HUDEP-2 (cell line): Measurements from ENCODE around the gene RBL2.

ENCODE experiments used
- DNase-seq, 76 experiments: peaks; one replicate each; lab custom pipeline; 2025; ENCODE audit not compliant: unreplicated experiment in 76 of 76; lab: John Stamatoyannopoulos, UW

The RBL2 gene

GRCh38 chr16:53449816-53450517 is 15.7 kb downstream of the RBL2 start:
- no peak for DNase-seq

DNA sequence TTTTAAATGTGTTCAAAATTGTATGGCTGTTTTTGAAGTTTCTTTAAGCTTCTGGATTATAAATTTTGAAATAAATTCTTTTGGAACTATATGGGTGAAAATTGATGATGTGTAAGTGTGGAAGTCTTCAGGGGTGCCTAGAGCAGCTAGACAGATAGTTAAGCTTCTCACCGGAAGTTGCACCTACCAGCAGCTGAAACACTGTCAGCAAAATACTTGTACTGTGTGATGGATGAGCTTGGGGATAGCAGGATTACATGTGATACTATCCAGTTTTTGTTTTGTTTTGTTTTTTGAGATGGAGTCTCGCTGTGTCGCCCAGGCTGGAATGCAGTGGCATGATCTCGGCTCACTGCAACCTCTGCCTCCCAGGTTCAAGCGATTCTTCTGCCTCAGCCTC is 19.7 kb downstream of the RBL2 start:
- DNase-seq = no peak

DNA sequence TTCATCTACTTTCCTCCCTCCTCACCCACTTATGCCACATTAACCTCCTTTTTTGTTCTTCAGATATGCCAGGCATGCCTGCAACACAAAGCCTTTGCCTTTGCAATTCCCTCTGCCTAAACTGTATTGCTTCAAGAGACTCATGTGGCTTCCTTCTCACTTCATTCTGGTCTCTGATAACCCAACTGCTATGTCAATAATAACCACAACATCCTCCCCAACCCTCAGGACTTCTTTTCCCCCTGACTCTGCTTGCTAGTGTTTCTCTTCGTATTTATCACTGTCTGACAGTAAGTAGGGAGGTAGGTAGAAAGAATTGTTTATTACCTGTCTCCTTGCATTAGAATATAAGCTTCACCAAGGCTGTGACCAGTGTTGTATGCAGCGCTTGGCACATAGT is 22.4 kb downstream of the RBL2 start:
- DNase-seq = no peak

GRCh38 chr16:53457670-53458069 is 23.4 kb downstream of the RBL2 start:
- peak in 4 of 76 experiments; percentile 1 to 6 (median 4) for DNase-seq

DNA sequence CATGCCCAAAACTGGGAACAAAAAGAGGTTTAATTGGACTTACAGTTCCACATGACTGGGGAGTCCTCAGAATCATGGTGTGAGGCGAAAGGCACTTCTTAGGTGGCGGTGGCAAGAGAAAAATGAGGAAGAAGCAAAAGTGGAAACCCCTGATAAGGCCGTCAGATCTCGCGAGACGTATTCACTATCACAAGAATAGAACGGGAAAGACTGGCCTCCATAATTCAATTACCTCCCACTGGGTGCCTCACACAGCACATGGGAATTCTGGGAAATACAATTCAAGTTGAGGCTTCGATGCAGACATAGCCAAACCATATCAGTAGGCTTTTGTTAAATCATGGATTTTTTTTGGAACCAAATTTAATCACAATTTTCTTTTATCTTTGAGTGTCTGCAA is 24.4 kb downstream of the RBL2 start:
- DNase-seq = no peak

- peak in 56 of 76 experiments; percentile 1 to 84 (median 51) for DNase-seq
Observed at GRCh38 chr16:53465606-53466280, 31.5 kb downstream of the RBL2 start.

- no peak for DNase-seq
Observed at GRCh38 chr16:53476867-53477266, 42.6 kb downstream of the RBL2 start.

- DNase-seq = no peak
Observed at GRCh38 chr16:53478965-53479364, 44.7 kb downstream of the RBL2 start.

DNA sequence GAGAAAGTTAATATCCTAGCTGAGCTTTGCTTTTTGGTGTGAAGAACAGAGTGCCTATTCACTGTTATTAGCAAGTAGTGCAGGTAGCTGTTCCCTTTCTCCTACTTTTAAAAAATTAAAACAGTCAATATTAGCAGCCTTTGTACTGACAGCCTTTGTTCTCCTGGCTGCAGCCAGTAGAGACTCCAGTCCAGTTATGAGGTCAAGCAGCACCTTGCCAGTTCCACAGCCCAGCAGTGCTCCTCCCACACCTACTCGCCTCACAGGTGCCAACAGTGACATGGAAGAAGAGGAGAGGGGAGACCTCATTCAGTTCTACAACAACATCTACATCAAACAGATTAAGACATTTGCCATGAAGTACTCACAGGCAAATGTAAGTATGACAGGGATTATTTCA is 46.1 kb downstream of the RBL2 start:
- DNase-seq = no peak

DNA sequence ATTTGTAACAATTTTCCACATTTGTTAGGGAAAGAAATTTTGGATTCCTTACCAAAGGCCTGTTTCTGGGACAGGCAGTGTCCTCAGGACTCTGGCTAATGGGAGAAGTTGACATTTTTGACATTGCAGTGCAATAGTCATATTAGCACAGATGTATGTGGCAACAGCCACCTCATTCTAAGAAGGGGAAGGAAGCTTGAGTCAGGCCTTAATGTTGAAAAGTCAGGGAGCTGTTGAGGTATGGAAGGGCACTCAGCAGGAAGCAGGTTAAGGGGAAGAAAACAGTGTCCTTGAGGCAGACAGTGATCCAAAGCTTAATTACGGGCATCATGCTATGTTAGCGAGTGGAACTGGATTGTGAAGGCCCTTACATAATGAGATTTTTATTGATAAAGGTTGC is 47.9 kb downstream of the RBL2 start:
- no peak for DNase-seq

- DNase-seq = no peak
Observed at GRCh38 chr16:53484542-53484941, 50.3 kb downstream of the RBL2 start.

DNA sequence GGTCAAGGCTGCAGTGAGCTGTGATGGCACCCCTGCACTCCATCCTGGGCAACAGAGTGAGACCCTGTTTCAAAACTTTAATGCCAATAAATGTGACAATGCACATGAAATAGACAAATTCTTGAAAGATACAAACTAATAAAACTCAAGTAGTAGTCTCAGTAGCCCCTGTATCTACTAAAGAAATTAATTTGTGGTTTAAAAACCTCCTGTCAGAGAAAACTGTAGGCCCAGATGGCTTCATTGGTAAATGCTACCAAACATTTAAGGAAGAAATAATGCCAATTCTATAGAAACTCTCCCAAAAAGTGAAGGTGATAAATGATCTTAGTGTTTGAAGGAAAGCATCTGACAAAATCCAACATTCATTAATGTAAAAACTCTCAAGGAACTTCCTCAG is 52.0 kb downstream of the RBL2 start:
- no peak for DNase-seq

DNA sequence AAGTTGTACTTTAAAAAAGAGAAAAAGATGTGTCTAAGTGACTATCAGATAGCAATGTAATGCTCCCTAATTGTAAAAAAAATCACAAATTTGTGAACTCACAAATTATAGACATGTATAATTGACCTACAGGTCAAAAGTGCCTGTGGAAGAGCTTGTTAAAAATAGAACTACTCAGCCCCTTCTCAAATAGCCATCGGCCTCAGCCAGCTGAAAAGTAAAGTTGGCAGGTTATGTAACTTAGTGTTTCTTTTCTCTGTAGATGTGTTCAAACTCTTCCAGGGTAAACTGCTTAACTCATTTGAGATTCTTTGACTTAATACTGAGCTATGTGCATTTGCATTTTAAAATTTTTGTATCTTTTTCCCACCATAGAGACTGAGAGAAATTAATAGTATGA is 55.5 kb downstream of the RBL2 start:
- DNase-seq = no peak

DNA sequence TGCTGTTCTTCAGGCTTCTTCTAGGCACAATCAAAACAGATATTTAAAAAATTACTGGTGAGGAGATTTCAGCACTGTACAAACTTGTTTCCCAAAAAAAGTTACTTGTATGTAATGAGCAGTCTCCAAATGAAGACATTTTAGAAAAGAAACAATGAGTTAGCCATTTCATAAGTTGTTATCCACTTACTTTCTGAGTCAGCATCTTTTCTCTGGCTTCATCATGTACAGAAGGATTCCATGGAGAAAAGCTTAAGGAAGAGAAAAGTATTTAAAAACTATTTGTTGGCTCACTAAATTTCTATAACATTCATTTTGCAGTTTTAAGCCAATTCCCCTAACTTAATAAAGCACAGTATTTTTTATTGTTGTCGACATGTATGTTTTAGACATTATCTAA is 58.2 kb downstream of the RBL2 start:
- DNase-seq = no peak

DNA sequence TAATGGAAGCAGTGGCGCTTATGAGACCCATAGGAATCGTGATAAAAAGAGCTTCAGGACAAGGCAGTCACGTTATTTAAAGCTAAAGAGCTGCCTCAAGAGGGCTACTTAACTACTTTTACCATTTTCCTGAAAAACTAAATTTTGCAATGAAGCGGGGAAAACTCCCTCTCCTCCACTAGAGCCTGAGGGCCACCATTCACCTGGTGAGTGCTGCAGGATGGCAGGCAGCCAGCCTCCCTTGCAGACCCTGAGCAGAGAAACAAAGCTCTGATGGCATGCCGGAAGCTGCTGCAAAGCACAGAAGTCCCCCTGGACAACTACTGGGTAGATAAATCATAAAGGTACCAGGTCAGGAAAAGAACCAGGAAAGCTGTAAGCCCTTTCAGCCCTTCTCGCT is 60.4 kb downstream of the RBL2 start:
- DNase-seq = no peak

DNA sequence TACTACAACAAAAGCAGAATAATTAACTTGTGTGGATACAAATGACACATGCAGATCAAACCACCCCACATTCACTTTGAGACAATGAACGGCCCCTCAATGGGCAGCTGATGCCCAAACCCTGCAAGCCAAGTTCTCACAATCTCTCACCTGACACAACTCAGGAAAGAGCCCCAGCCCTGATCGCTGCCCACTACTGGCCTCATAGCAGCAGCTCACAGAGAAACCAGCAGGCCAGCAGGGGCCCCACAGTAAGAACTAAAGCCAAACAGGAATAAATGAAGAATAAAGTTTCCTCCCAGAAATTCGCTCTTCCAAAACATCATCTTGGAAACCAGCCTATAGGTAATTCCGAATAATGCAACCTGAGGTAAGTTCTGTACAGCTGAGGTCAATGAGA is 61.1 kb downstream of the RBL2 start:
- DNase-seq = peak in 1 of 76 experiments; percentile 3

- no peak for DNase-seq
Observed at GRCh38 chr16:53498984-53499383, 64.7 kb downstream of the RBL2 start.

- no peak for DNase-seq
Observed at GRCh38 chr16:53501216-53501859, 67.1 kb downstream of the RBL2 start.

DNA sequence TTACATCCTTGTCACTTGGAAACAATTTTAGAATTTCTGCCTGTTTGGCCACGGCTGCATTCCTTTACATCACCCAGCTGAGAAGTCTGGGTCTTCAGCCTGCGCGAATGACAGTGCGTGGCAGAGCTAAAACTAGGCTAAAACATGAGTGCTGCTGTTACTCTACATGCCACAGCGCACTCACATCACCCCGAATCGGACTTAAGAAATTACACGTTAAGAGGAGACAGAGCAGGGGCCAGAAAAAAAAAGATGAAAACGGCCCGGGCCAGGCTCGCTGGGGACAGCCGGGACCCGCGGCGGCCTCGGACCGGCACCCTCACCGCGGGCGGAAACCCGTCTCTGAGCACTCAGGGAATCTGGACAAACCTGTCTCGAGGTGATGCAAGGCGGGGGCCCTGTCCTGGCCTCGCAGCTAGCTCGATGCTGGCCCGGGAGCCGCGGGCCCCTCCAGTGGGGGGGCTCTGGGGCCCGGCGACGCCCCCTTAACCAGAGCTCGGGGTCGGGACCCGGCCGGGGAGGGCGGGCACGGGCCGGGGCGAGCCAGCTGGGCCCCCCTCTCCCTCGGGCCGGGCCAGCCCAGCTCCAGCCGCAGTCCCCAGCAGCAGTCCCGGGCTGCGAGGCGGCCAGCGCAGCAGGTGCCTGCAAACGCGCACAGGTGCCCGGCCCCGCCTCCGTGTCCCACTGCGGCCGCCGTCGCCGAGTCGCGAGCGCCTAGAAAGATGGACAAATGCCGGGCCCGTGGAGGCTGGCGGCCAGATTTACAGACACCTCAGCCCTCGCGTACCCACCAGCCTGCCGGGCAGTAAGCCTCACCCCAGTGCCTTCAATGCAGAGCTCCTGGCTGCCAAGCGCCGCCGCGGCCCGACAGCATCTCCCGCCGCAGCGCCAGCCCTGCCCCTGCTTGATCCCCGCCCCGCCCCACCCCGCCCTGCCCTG is 68.3 kb downstream of the RBL2 start, which contains the start of gene AKTIP:
TSS of gene AKTIP (minus strand) at position 879 of the 939 bp plus-strand sequence. CDS start 2,950 bp downstream, outside the sequence.
- DNase-seq = peak in 5 of 76 experiments; percentile 2 to 82 (median 37)

- peak; percentile 37 to 100 (median 99) for DNase-seq
Observed at GRCh38 chr16:53503270-53503923, 69.1 kb downstream of the RBL2 start.
